Endothelial cell of umbilical vein (primary cell): ENCODE data around the gene RTN1. TPM values are rescaled to one million over a fixed set of nuclear protein-coding genes. Genes with fewer than 3 reads are reported as not detected.

ENCODE experiments used
- BruUV-seq: library from RNA; stranded (reverse); fragments of 400-500 nt; replicated peaks from 2 replicates; lab custom pipeline; 2021; lab: Mats Ljungman, UMichigan
- CTCF ChIA-PET: fragments of 300-600, 350-600 bp; sonication (Branson Sonifier 250); formaldehyde crosslinking; loops from one replicate; lab custom pipeline; 2021; ENCODE audit warnings: antibody characterized with exemption, inconsistent platforms; lab: Charles Lee
- POLR2A ChIA-PET: fragments of 300-600, 350-600 bp; sonication (Branson Sonifier 250); formaldehyde crosslinking; loops from one replicate; lab custom pipeline; 2021; ENCODE audit warnings: antibody characterized with exemption, inconsistent platforms; lab: Charles Lee
- DNase-seq: peaks from one replicate; pipeline ENCODE4 v3.0.0-alpha.2; 2011; ENCODE audit warnings: low read depth, low spot score
- FAIRE-seq: peaks from 2 replicates; lab custom pipeline; 2011; peaks lifted over from hg19 to GRCh38; lab: Jason Lieb, UNC
- H2AFZ ChIP-seq: 2 replicates; pipeline ENCODE4 v1.6.0; 2012; ENCODE audit warnings: low read depth, low read length, control low read depth, inconsistent platforms
- H3K27ac ChIP-seq: 2 replicates; pipeline ENCODE4 v1.5.1; 2011; ENCODE audit warnings: low read depth, mild to moderate bottlenecking, control low read depth, low read length, moderate library complexity; ENCODE audit not compliant: insufficient read depth
- H3K27me3 ChIP-seq, 2 experiments: 2 replicates each; pipeline versions ENCODE4 v1.6.0 to v1.6.1; 2011; ENCODE audit warnings: low read length in 2 of 2, mixed read lengths in 1 of 2; ENCODE audit not compliant: control insufficient read depth in 2 of 2, insufficient read depth in 2 of 2
- H3K36me3 ChIP-seq, 2 experiments: 2 replicates in 1 of 2; 3 replicates in 1 of 2; pipeline ENCODE4 v1.5.1; 2011; ENCODE audit warnings: low read length in 2 of 2, mild to moderate bottlenecking in 1 of 2, moderate library complexity in 1 of 2; ENCODE audit not compliant: control insufficient read depth in 2 of 2, insufficient read depth in 2 of 2; ENCODE audit errors: extremely low read depth in 1 of 2
- H3K4me1 ChIP-seq: 3 replicates; pipeline ENCODE4 v1.5.1; 2011; ENCODE audit warnings: mild to moderate bottlenecking, low read length; ENCODE audit not compliant: control insufficient read depth, insufficient read depth; ENCODE audit errors: extremely low read depth
- H3K4me2 ChIP-seq: 2 replicates; pipeline ENCODE4 v1.6.1; 2011; ENCODE audit warnings: low read length, control low read depth, mixed read lengths; ENCODE audit not compliant: insufficient read depth
- H3K4me3 ChIP-seq, 3 experiments: fragments of 200-600 bp in 1 of 3; sonication (generic), shearing (Covaris generic) in 1 of 3; replicated peaks in 1 of 3; 2 replicates each; pipeline ENCODE4 v1.5.1; 2011 to 2016; ENCODE audit warnings: control low read depth in 3 of 3, low read length in 3 of 3, mild to moderate bottlenecking in 2 of 3, inconsistent platforms in 1 of 3, low read depth in 1 of 3, moderate library complexity in 1 of 3; ENCODE audit not compliant: insufficient read depth in 1 of 3
- H3K79me2 ChIP-seq: 2 replicates; pipeline ENCODE4 v1.6.0; 2012; ENCODE audit warnings: low read length, inconsistent platforms; ENCODE audit not compliant: control insufficient read depth, insufficient read depth
- H3K9ac ChIP-seq: replicated peaks from 2 replicates; pipeline ENCODE3; 2011; ENCODE audit warnings: low read length, control low read depth; ENCODE audit not compliant: insufficient read depth; ENCODE audit errors: extremely low read depth
- H3K9me1 ChIP-seq: replicated peaks from 3 replicates; pipeline ENCODE4 v1.6.0; 2011; ENCODE audit warnings: mild to moderate bottlenecking, low read length; ENCODE audit not compliant: control insufficient read depth, insufficient read depth; ENCODE audit errors: extremely low read depth
- H3K9me3 ChIP-seq: replicated peaks from 2 replicates; pipeline ENCODE4 v1.5.1; 2012; ENCODE audit warnings: low read length, inconsistent platforms; ENCODE audit not compliant: control insufficient read depth, insufficient read depth
- H4K20me1 ChIP-seq: replicated peaks from 2 replicates; pipeline ENCODE3; 2011; ENCODE audit warnings: mild to moderate bottlenecking, low read length; ENCODE audit not compliant: control insufficient read depth, insufficient read depth; ENCODE audit errors: extremely low read depth
- CTCF ChIP-seq, 2 donors: IDR thresholded peaks; 1 replicate in 1 of 2; 2 replicates in 1 of 2; pipeline ENCODE4 v1.5.1; 2011; ENCODE audit warnings: low read length in 2 of 2, mild to moderate bottlenecking in 2 of 2, moderate library complexity in 2 of 2, control low read depth in 1 of 2, inconsistent platforms in 1 of 2, low read depth in 1 of 2; ENCODE audit not compliant: insufficient read depth in 1 of 2; ENCODE audit errors: extremely low read depth in 1 of 2
- EZH2 ChIP-seq: IDR thresholded peaks from 2 replicates; pipeline ENCODE4 v1.6.1; 2012; ENCODE audit warnings: borderline replicate concordance, low read depth, mild to moderate bottlenecking, moderate library complexity, low read length, inconsistent platforms; ENCODE audit not compliant: severe bottlenecking
- FOS ChIP-seq: IDR thresholded peaks from 2 replicates; pipeline ENCODE4 v1.6.1; 2011; ENCODE audit warnings: mild to moderate bottlenecking, low read length, moderate library complexity, borderline replicate concordance; ENCODE audit not compliant: insufficient read depth
- GATA2 ChIP-seq: IDR thresholded peaks from 2 replicates; pipeline ENCODE4 v1.7.0; 2011; ENCODE audit warnings: low read depth, mild to moderate bottlenecking, moderate library complexity, mixed read lengths, low read length; ENCODE audit not compliant: insufficient read length, insufficient read depth
- JUN ChIP-seq: IDR thresholded peaks from 2 replicates; pipeline ENCODE4 v1.6.1; 2011; ENCODE audit warnings: borderline replicate concordance, low read depth; ENCODE audit not compliant: insufficient read length, insufficient read depth
- MAX ChIP-seq: IDR thresholded peaks from 2 replicates; pipeline ENCODE4 v1.6.1; 2011; ENCODE audit not compliant: insufficient read depth, insufficient read length
- MYC ChIP-seq: IDR thresholded peaks from one replicate; pipeline ENCODE4 v1.6.1; 2011; ENCODE audit warnings: mild to moderate bottlenecking, low read depth, low read length
- POLR2A ChIP-seq: IDR thresholded peaks from 2 replicates; pipeline ENCODE4 v1.6.1; 2012; ENCODE audit warnings: low read depth, mild to moderate bottlenecking, control low read depth, low read length
- POLR2AphosphoS5 ChIP-seq: IDR thresholded peaks from 2 replicates; pipeline ENCODE4 v1.6.1; 2012; ENCODE audit warnings: low read depth, mild to moderate bottlenecking, control low read depth, low read length, moderate library complexity; ENCODE audit not compliant: insufficient read depth
- dilution Hi-C: fragments of 300-500 bp; cut with MboI; formaldehyde crosslinking; loops from one replicate; pipeline ENCODE4 v1.15.0; 2019; ENCODE audit warnings: low sequenced_read_pairs; ENCODE audit not compliant: extremely low pct_ligation_motif_present
- intact Hi-C: fragments of 100-400 bp; cut with micrococcal nuclease; formaldehyde crosslinking; loops from one replicate; pipeline ENCODE4 v1.10.0; 2022
- polyA plus RNA-seq, 4 experiments: library from polyadenylated mRNA; depleted of rRNA in 3 of 4; stranded (reverse) in 3 of 4; unstranded in 1 of 4; fragments of >200 nt; gene quantifications; 2 replicates each; pipeline versions ENCODE4 v1.2.1 to v1.2.3, GENCODE V29; 2011 to 2012; ENCODE audit warnings: missing spikeins in 1 of 4
- total RNA-seq: library from RNA; stranded (reverse); gene quantifications from 2 replicates; pipeline ENCODE4 v1.2.3, GENCODE V29; 2021

RTN1 gene
- total and polyA plus RNA-seq, 2 donors (not counting 3 experiments of a cell fraction or from before 2014, with no cell fraction given), result 0.10 to 0.29 TPM

- H3K27ac ChIP-seq, result no peak overlapping the region
- FAIRE-seq (no peak), DNase-seq (no peak)
- BruUV-seq, result no TSS peak
- H3K9me3 ChIP-seq, result no peaks in the 10 kb centered on the region
- no peaks in the 10 kb centered on the region for H4K20me1 ChIP-seq
- no peak overlapping the region for H3K9ac ChIP-seq
- intact Hi-C loops, result no loop called here
- H3K27me3 ChIP-seq, result peaks cover 0 to 4% of the 10 kb centered on the region in 2 experiments
- H3K4me3 ChIP-seq, result no peak overlapping the region
- no peaks in the 10 kb centered on the region for H3K79me2 ChIP-seq
- CTCF ChIA-PET, result interaction anchor here (1.5 kb wide), 1 partner anchor 40 kb away, joined by 3 read pairs; no protein-coding TSS in a partner anchor
- no peaks in the 10 kb centered on the region for H3K9me1 ChIP-seq
- H3K36me3 ChIP-seq, result no peaks in the 10 kb centered on the region
- H3K4me1 ChIP-seq, result no peaks in the 10 kb centered on the region
- dilution Hi-C loops, result no loop called here
- H2AFZ ChIP-seq, result no peak overlapping the region
- TF ChIP-seq EZH2 (no peak), POLR2AphosphoS5 (no peak), FOS (no peak), MAX (no peak), POLR2A (no peak), MYC (no peak), GATA2 (no peak), CTCF (IDR thresholded peaks at IDR 0.05; ENCODE audit: extremely low read depth in 1 of 2, insufficient read depth in 1 of 2, low read depth in 1 of 2, low read length in 2 of 2) (no peak), JUN (no peak)
- H3K4me2 ChIP-seq, result no peak overlapping the region
- POLR2A ChIA-PET, result no interaction called here
These were observed 142.3 kb downstream of the RTN1 start for GRCh38 chr14:59728304-59728703.
